Mesenchymal stem cell (in vitro differentiated cells and primary cell): ENCODE data around the gene PRR5.

ENCODE experiments used
- DNase-seq: peaks from one replicate; pipeline ENCODE4 v3.0.0-alpha.2; 2013
- H2AFZ ChIP-seq: one replicate; pipeline ENCODE4 v1.6.1; 2013; ENCODE audit warnings: low read depth, mild to moderate bottlenecking, control low read depth, inconsistent platforms, low read length, moderate library complexity
- H2AK5ac ChIP-seq: 2 replicates; pipeline ENCODE4 v1.6.1; 2013; ENCODE audit warnings: low read length, moderate library complexity, mild to moderate bottlenecking, inconsistent platforms; ENCODE audit not compliant: severe bottlenecking
- H2BK120ac ChIP-seq: one replicate; pipeline ENCODE4 v1.6.1; 2013; ENCODE audit warnings: low read depth, mild to moderate bottlenecking, inconsistent platforms, low read length, moderate library complexity
- H2BK12ac ChIP-seq, 2 experiments: one replicate each; pipeline ENCODE4 v1.6.1; 2013; ENCODE audit warnings: inconsistent platforms in 2 of 2, low read length in 2 of 2, mild to moderate bottlenecking in 2 of 2, moderate library complexity in 2 of 2, control low read depth in 1 of 2
- H2BK15ac ChIP-seq: one replicate; pipeline ENCODE4 v1.6.1; 2013; ENCODE audit warnings: mild to moderate bottlenecking, low read depth, inconsistent platforms; ENCODE audit not compliant: poor library complexity, severe bottlenecking
- H2BK5ac ChIP-seq: 2 replicates; pipeline ENCODE4 v1.6.1; 2013; ENCODE audit warnings: low read depth, mild to moderate bottlenecking, low read length, control low read depth, inconsistent platforms; ENCODE audit not compliant: poor library complexity, severe bottlenecking
- H3K14ac ChIP-seq, 2 experiments: one replicate each; pipeline ENCODE4 v1.6.1; 2013; ENCODE audit warnings: inconsistent platforms in 2 of 2, low read length in 2 of 2, control low read depth in 1 of 2, mild to moderate bottlenecking in 1 of 2, moderate library complexity in 1 of 2
- H3K18ac ChIP-seq, 2 experiments: one replicate each; pipeline ENCODE4 v1.6.1; 2013; ENCODE audit warnings: inconsistent platforms in 2 of 2, low read length in 2 of 2, control low read depth in 1 of 2, low read depth in 1 of 2, mild to moderate bottlenecking in 1 of 2
- H3K23ac ChIP-seq, 2 experiments: one replicate each; pipeline ENCODE4 v1.6.1; 2013; ENCODE audit warnings: inconsistent platforms in 2 of 2, low read length in 2 of 2, mild to moderate bottlenecking in 2 of 2, moderate library complexity in 2 of 2, control low read depth in 1 of 2
- H3K27ac ChIP-seq: 2 replicates; pipeline ENCODE4 v1.5.1; 2013; ENCODE audit warnings: mild to moderate bottlenecking, moderate library complexity, low read length, control low read depth, inconsistent platforms; ENCODE audit not compliant: poor library complexity, severe bottlenecking
- H3K27me3 ChIP-seq, 2 experiments: 2 replicates each; pipeline versions ENCODE4 v1.6.1 to v1.7.0; 2013; ENCODE audit warnings: low read length in 2 of 2, mild to moderate bottlenecking in 2 of 2, moderate library complexity in 2 of 2, control low read depth in 1 of 2, inconsistent platforms in 1 of 2; ENCODE audit not compliant: control insufficient read depth in 1 of 2, insufficient read depth in 1 of 2
- H3K36me3 ChIP-seq, 2 experiments: 2 replicates each; pipeline versions ENCODE4 v1.6.1 to v1.7.0; 2013; ENCODE audit warnings: low read length in 2 of 2, control low read depth in 1 of 2, inconsistent platforms in 1 of 2, low read depth in 1 of 2, mild to moderate bottlenecking in 1 of 2; ENCODE audit not compliant: insufficient read depth in 2 of 2, control insufficient read depth in 1 of 2
- H3K4ac ChIP-seq, 2 experiments: one replicate each; pipeline ENCODE4 v1.6.1; 2013; ENCODE audit warnings: inconsistent platforms in 2 of 2, low read length in 2 of 2, mild to moderate bottlenecking in 2 of 2, moderate library complexity in 2 of 2, control low read depth in 1 of 2, low read depth in 1 of 2
- H3K4me1 ChIP-seq: 2 replicates; pipeline ENCODE4 v1.6.1; 2013; ENCODE audit warnings: low read depth, low read length, control low read depth; ENCODE audit not compliant: control insufficient read depth, insufficient read depth
- H3K4me2 ChIP-seq: 2 replicates; pipeline ENCODE4 v1.6.1; 2013; ENCODE audit warnings: low read length, mild to moderate bottlenecking, inconsistent platforms; ENCODE audit not compliant: poor library complexity, severe bottlenecking
- H3K4me3 ChIP-seq, 2 experiments: 2 replicates each; pipeline versions ENCODE4 v1.5.1 to v1.7.0; 2013; ENCODE audit warnings: low read length in 2 of 2, mild to moderate bottlenecking in 2 of 2, control low read depth in 1 of 2, low read depth in 1 of 2; ENCODE audit not compliant: insufficient read depth in 1 of 2
- H3K79me1 ChIP-seq: replicated peaks from 2 replicates; pipeline ENCODE4 v1.6.1; 2013; ENCODE audit warnings: mild to moderate bottlenecking, control low read depth, low read length, inconsistent platforms; ENCODE audit not compliant: poor library complexity, severe bottlenecking
- H3K9ac ChIP-seq: 2 replicates; pipeline ENCODE4 v1.7.0; 2013; ENCODE audit warnings: mild to moderate bottlenecking, low read length, moderate library complexity
- H3K9me3 ChIP-seq: 2 replicates; pipeline ENCODE4 v1.7.0; 2013; ENCODE audit warnings: mild to moderate bottlenecking, low read length; ENCODE audit not compliant: control insufficient read depth
- H4K8ac ChIP-seq: one replicate; pipeline ENCODE4 v1.6.1; 2013; ENCODE audit warnings: inconsistent platforms, mild to moderate bottlenecking, low read length, moderate library complexity
- H4K91ac ChIP-seq: one replicate; pipeline ENCODE4 v1.6.1; 2013; ENCODE audit warnings: mild to moderate bottlenecking, low read length, inconsistent platforms
- WGBS: methylation state at CpG from one replicate; pipeline ENCODE4 v1.1.7; 2013; ENCODE audit warnings: mixed read lengths; 5-methylcytosine and 5-hydroxymethylcytosine counted together

Gene PRR5

GRCh38 chr22:44753189-44754042 lies 51.4 kb downstream of the PRR5 start:
- H3K36me3 ChIP-seq, result no peaks in the 10 kb centered on the region
- no peak overlapping the region for H3K4me2 ChIP-seq
- H4K8ac ChIP-seq, result no peak overlapping the region
- H2BK15ac ChIP-seq, result no peak overlapping the region
- WGBS, result 43% methylated on average over 28 of the region's 29 CpGs
- no peak overlapping the region for H3K23ac ChIP-seq
- H3K27ac ChIP-seq, result no peak overlapping the region
- peak overlapping the region in 1 of 2 experiments; percentile 57 for H3K4me3 ChIP-seq
- no peak overlapping the region for H3K18ac ChIP-seq
- no peak overlapping the region for H2BK12ac ChIP-seq
- H2AK5ac ChIP-seq, result no peak overlapping the region
- peaks cover 53 to 64% of the 10 kb centered on the region in 2 experiments for H3K27me3 ChIP-seq
- H3K4ac ChIP-seq, result no peak overlapping the region
- peaks cover 4% of the 10 kb centered on the region for H3K9me3 ChIP-seq
- no peak overlapping the region for H3K14ac ChIP-seq
- no peak overlapping the region for H3K9ac ChIP-seq
- DNase-seq, result no peak
- no peak overlapping the region for H4K91ac ChIP-seq
- H3K4me1 ChIP-seq, result peaks cover 22% of the 10 kb centered on the region
- H2BK5ac ChIP-seq, result no peak overlapping the region
- no peak overlapping the region for H2AFZ ChIP-seq
- no peaks in the 10 kb centered on the region for H3K79me1 ChIP-seq
- H2BK120ac ChIP-seq, result no peak overlapping the region

- H3K9ac ChIP-seq, result no peak overlapping the region
- H3K4ac ChIP-seq, result no peak overlapping the region
- no peak overlapping the region for H4K91ac ChIP-seq
- no peak overlapping the region for H3K4me3 ChIP-seq
- 62% methylated on average over 6 of the region's 7 CpGs for WGBS
- no peaks in the 10 kb centered on the region for H3K79me1 ChIP-seq
- H3K18ac ChIP-seq, result no peak overlapping the region
- peaks cover 67 to 71% of the 10 kb centered on the region in 2 experiments for H3K27me3 ChIP-seq
- no peak overlapping the region for H4K8ac ChIP-seq
- H2BK5ac ChIP-seq, result no peak overlapping the region
- no peaks in the 10 kb centered on the region for H3K36me3 ChIP-seq
- H2AFZ ChIP-seq, result no peak overlapping the region
- no peak for DNase-seq
- H2BK12ac ChIP-seq, result no peak overlapping the region
- H2BK120ac ChIP-seq, result no peak overlapping the region
- H3K4me1 ChIP-seq, result peaks cover 28% of the 10 kb centered on the region
- H3K9me3 ChIP-seq, result peaks cover 4% of the 10 kb centered on the region
- H3K14ac ChIP-seq, result no peak overlapping the region
- H3K4me2 ChIP-seq, result no peak overlapping the region
- H3K23ac ChIP-seq, result no peak overlapping the region
- no peak overlapping the region for H2AK5ac ChIP-seq
- no peak overlapping the region for H3K27ac ChIP-seq
- no peak overlapping the region for H2BK15ac ChIP-seq
These were observed 53.0 kb downstream of the PRR5 start for GRCh38 chr22:44754998-44755397.

GRCh38 chr22:44755417-44755816 lies 53.4 kb downstream of the PRR5 start:
- Histone ChIP-seq H3K14ac (no peak overlapping the region), H2BK120ac (no peak overlapping the region), H3K4me2 (no peak overlapping the region), H3K4me3 (no peak overlapping the region), H3K27ac (no peak overlapping the region), H3K79me1 (no peaks in the 10 kb centered on the region), H2BK12ac (no peak overlapping the region), H4K8ac (no peak overlapping the region), H3K23ac (no peak overlapping the region), H2AFZ (no peak overlapping the region), H2BK5ac (no peak overlapping the region), H3K27me3 (peaks cover 68 to 70% of the 10 kb centered on the region in 2 experiments), H2BK15ac (no peak overlapping the region), H2AK5ac (no peak overlapping the region), H4K91ac (no peak overlapping the region), H3K9me3 (peaks cover 3% of the 10 kb centered on the region), H3K4me1 (peaks cover 28% of the 10 kb centered on the region), H3K36me3 (no peaks in the 10 kb centered on the region), H3K18ac (no peak overlapping the region), H3K9ac (no peak overlapping the region), H3K4ac (no peak overlapping the region)
- DNase-seq, result no peak
- WGBS, result 37% methylated on average over 6 of the region's 6 CpGs

GRCh38 chr22:44755956-44756361 lies 54.0 kb downstream of the PRR5 start:
- Histone ChIP-seq H2BK120ac (no peak overlapping the region), H2BK12ac (no peak overlapping the region), H2AK5ac (no peak overlapping the region), H3K27ac (no peak overlapping the region), H4K8ac (no peak overlapping the region), H3K4me1 (peaks cover 28% of the 10 kb centered on the region), H3K4me3 (no peak overlapping the region), H2BK15ac (no peak overlapping the region), H3K36me3 (no peaks in the 10 kb centered on the region), H4K91ac (no peak overlapping the region), H3K9me3 (no peaks in the 10 kb centered on the region), H3K4me2 (no peak overlapping the region), H3K18ac (no peak overlapping the region), H3K14ac (no peak overlapping the region), H3K79me1 (no peaks in the 10 kb centered on the region), H2BK5ac (no peak overlapping the region), H3K4ac (no peak overlapping the region), H3K23ac (no peak overlapping the region), H3K27me3 (peaks cover 67 to 68% of the 10 kb centered on the region in 2 experiments), H2AFZ (no peak overlapping the region), H3K9ac (no peak overlapping the region)
- 46% methylated on average over 9 of the region's 9 CpGs for WGBS
- DNase-seq, result no peak
